Breast epithelium (tissue), 4 donors: Measurements from ENCODE around the gene BCL2L11. TPM values are rescaled to one million over a fixed set of nuclear protein-coding genes. Genes with fewer than 3 reads are reported as not detected.

Experiments used
- DNase-seq, 2 donors: peaks; one replicate each; pipeline ENCODE4 v3.0.0-alpha.2; 2019; ENCODE audit warnings: low spot score in 2 of 2
- H3K27ac ChIP-seq, 2 donors: fragments of 200-600 bp; sonication (generic) in 1 of 2; one replicate each; pipeline ENCODE4 v1.5.1; 2016 to 2019; ENCODE audit warnings: mild to moderate bottlenecking in 1 of 2
- H3K27me3 ChIP-seq, 2 donors: fragments of 200-600 bp; sonication (generic) in 1 of 2; one replicate each; pipeline versions ENCODE4 v1.5.1 to v1.6.0; 2017 to 2019; ENCODE audit warnings: control low read depth in 1 of 2, mild to moderate bottlenecking in 1 of 2
- H3K36me3 ChIP-seq: fragments of 200-600 bp; one replicate; pipeline ENCODE4 v1.5.1; 2019
- H3K4me1 ChIP-seq, 2 donors: fragments of 200-600 bp; sonication (generic); one replicate each; pipeline ENCODE4 v1.5.1; 2016 to 2019; ENCODE audit warnings: control low read depth in 1 of 2
- H3K4me3 ChIP-seq, 3 donors: fragments of 200-600 bp; sonication (generic); 1 replicate in 2 of 3; 2 replicates in 1 of 3; pipeline ENCODE4 v1.5.1; 2016 to 2019; ENCODE audit warnings: mild to moderate bottlenecking in 3 of 3, moderate library complexity in 2 of 3
- H3K9me3 ChIP-seq, 2 donors: fragments of 200-600 bp; sonication (generic) in 1 of 2; one replicate each; pipeline ENCODE4 v1.5.1; 2016 to 2019; ENCODE audit warnings: control low read depth in 1 of 2
- POLR2A ChIP-seq: fragments of 450-650 bp; IDR thresholded peaks from one replicate; pipeline ENCODE4 v1.6.1; 2016; ENCODE audit warnings: antibody characterized with exemption, mild to moderate bottlenecking, moderate library complexity
- POLR2AphosphoS5 ChIP-seq, 3 donors: sonication (generic); formaldehyde crosslinking; IDR thresholded peaks; one replicate each; pipeline ENCODE4 v1.6.1; 2017; ENCODE audit warnings: antibody characterized with exemption in 3 of 3
- intact Hi-C: fragments of 100-400 bp; cut with DNase I; formaldehyde crosslinking; loops from one replicate; pipeline ENCODE4 v1.15.1; 2023; ENCODE audit warnings: low total_unique reads
- total RNA-seq, 3 donors: library from RNA; depleted of rRNA; stranded (reverse); fragments of >200 nt; gene quantifications; one replicate each; pipeline ENCODE4 v1.1.0, GENCODE V29; 2016
- TF ChIP-seq, protein P1 (sequence below), 3 donors: fragments of 450-650 bp; IDR thresholded peaks; one replicate each; pipeline ENCODE4 v1.5.1; 2016 to 2017; ENCODE audit warnings: antibody characterized with exemption in 3 of 3, mild to moderate bottlenecking in 3 of 3, moderate library complexity in 3 of 3

BCL2L11 gene
- total RNA-seq, 3 donors from 2014 or later: 42.6 to 67.3 (median 46.1) TPM

DNA sequence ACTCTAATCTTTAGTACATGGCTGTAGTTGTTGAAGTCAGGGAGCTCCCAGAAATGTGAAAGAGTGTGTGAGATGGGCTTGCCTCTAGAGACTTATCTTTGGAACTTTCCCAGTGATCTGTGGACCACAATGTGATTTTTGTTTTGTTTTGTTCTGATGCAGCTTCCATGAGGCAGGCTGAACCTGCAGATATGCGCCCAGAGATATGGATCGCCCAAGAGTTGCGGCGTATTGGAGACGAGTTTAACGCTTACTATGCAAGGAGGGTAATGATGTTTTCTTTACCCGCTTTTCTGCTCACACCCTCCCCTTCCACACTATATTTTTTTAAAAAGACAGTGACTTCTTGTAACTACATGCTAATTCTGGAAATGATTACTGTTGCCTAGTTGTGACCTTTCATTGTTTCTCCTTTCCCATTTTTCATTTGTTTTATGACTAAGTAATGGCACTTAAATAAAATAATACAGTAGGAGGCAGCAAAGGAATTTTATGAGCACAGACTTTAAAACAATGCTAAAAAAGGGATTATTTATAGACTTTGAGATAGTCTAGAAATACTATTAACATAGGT lies 29.3 kb downstream of the BCL2L11 start:
- no peaks in the 10 kb centered on the region for H3K36me3 ChIP-seq
- H3K4me1 ChIP-seq: no peaks in the 10 kb centered on the region

DNA sequence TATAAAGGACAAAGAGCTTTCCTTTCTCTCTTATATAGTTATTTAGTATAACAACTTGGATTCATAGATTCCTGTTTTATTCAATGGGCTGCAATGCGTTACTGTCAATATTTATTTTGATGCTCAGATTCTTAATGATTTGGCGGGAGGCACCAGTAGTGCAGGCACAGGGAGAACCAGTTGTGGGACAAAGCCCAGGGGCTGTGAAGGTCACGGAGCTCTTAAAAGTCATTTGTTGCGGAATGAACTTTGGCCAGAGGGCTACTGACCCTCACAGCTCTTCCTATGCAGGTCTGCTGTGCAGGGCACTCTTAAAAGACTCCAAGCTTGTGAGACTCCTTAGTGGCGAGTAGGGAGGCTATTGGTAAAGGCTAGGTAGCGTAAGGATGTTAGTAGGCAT lies 34.0 kb downstream of the BCL2L11 start:
- Histone ChIP-seq H3K4me3 (no peak overlapping the region), H3K36me3 (no peaks in the 10 kb centered on the region), H3K27ac (no peak overlapping the region), H3K9me3 (no peaks in the 10 kb centered on the region), H3K27me3 (no peaks in the 10 kb centered on the region), H3K4me1 (peaks cover 0 to 18% of the 10 kb centered on the region in 2 donors)
- no peak for DNase-seq
- TF ChIP-seq, protein P1, sequence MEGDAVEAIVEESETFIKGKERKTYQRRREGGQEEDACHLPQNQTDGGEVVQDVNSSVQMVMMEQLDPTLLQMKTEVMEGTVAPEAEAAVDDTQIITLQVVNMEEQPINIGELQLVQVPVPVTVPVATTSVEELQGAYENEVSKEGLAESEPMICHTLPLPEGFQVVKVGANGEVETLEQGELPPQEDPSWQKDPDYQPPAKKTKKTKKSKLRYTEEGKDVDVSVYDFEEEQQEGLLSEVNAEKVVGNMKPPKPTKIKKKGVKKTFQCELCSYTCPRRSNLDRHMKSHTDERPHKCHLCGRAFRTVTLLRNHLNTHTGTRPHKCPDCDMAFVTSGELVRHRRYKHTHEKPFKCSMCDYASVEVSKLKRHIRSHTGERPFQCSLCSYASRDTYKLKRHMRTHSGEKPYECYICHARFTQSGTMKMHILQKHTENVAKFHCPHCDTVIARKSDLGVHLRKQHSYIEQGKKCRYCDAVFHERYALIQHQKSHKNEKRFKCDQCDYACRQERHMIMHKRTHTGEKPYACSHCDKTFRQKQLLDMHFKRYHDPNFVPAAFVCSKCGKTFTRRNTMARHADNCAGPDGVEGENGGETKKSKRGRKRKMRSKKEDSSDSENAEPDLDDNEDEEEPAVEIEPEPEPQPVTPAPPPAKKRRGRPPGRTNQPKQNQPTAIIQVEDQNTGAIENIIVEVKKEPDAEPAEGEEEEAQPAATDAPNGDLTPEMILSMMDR (IDR thresholded peaks at IDR 0.05): no peak
- TF ChIP-seq POLR2A (no peak), POLR2AphosphoS5 (IDR thresholded peaks at IDR 0.05) (no peak)
- intact Hi-C loops: no loop called here

More for the DNA sequence above, 29.3 kb downstream of the BCL2L11 start:
- intact Hi-C loops: no loop called here
- Histone ChIP-seq H3K9me3 (no peaks in the 10 kb centered on the region), H3K27me3 (no peaks in the 10 kb centered on the region), H3K4me3 (no peak overlapping the region), H3K27ac (no peak overlapping the region)
- no peak for TF ChIP-seq POLR2A
- DNase-seq: no peak

DNA sequence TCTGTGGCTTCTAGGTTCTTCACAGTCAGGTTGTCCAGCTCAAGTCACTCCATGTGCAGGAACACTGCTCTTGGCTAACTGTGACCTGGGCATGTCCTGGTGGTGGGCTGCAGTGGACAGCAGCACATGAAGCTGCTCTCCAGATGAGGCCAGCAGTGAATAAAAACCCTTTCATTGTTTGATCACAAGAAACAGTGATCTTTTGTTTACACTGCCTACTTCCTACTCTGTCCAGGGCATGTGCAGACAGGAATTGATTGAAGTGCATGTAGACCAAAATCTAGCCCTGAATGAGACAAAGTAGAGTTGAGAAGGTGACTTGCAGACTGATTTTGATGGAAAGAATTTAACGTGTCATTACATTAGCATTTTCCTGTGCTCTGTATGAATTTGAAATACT lies 34.9 kb downstream of the BCL2L11 start:
- DNase-seq: no peak
- intact Hi-C loops: no loop called here
- Histone ChIP-seq H3K9me3 (no peaks in the 10 kb centered on the region), H3K27me3 (no peaks in the 10 kb centered on the region), H3K4me3 (no peak overlapping the region), H3K27ac (no peak overlapping the region), H3K36me3 (no peaks in the 10 kb centered on the region), H3K4me1 (peaks cover 0 to 18% of the 10 kb centered on the region in 2 donors)
- TF ChIP-seq POLR2A (no peak), POLR2AphosphoS5 (IDR thresholded peaks at IDR 0.05) (no peak)
- TF ChIP-seq, protein P1 (IDR thresholded peaks at IDR 0.05): no peak

DNA sequence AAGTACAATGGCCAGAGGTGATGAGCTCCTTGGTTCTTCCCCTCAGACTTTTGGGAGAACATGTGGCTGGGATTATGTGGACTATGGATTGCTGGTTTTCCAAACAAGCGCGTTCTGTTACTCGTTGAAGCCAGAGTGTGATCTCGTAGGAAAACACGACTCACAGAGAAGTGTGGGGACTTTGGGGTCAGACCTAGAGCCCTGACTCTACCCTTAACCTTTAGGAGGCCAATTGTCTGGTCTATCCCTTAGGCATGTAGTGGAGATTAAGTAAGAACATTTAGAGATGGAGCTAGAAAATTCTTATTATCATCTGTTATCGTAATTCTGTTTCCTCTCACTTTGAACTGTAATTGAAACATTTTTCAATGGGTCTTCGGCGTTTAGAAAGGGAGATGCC lies 35.8 kb downstream of the BCL2L11 start:
- DNase-seq: no peak

DNA sequence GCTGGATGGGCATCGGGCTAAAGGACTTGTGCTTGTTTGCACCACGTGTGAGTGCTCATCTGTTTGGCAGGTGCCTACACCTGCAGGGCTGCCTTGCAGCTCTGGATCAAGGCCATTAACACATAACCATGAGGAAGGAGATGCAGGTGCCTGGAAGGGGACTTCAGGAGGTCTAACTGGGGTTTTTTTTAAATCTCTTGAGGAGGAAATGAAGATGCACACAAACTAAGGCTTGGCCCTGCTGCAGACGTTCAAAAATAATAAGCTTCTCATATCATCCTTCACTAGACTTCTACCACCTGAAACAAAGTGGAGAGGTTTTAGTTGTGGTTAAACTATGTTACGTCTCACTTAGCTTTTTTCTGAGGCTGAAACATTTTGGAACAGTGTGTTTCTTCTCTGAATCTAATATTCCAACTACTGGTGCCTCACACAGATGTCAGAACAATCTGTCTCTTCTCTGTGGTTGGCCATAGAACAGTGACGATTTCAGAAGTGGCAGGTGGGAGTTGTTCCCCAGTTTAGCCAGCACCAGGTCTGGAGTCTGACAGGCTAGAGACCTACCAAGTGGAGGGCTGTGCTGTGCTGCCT lies 36.5 kb downstream of the BCL2L11 start:
- intact Hi-C loops: no loop called here
- Histone ChIP-seq H3K9me3 (no peaks in the 10 kb centered on the region), H3K4me1 (peaks cover 0 to 18% of the 10 kb centered on the region in 2 donors), H3K36me3 (no peaks in the 10 kb centered on the region), H3K27ac (no peak overlapping the region), H3K27me3 (no peaks in the 10 kb centered on the region), H3K4me3 (no peak overlapping the region)
- DNase-seq: no peak
- TF ChIP-seq POLR2AphosphoS5 (IDR thresholded peaks at IDR 0.05) (no peak), POLR2A (no peak)
- TF ChIP-seq, protein P1 (IDR thresholded peaks at IDR 0.05): no peak

More for the DNA sequence above, 35.8 kb downstream of the BCL2L11 start:
- Histone ChIP-seq H3K27me3 (no peaks in the 10 kb centered on the region), H3K9me3 (no peaks in the 10 kb centered on the region), H3K4me3 (no peak overlapping the region), H3K36me3 (no peaks in the 10 kb centered on the region), H3K4me1 (peaks cover 0 to 18% of the 10 kb centered on the region in 2 donors), H3K27ac (no peak overlapping the region)
- intact Hi-C loops: no loop called here
- TF ChIP-seq POLR2A: no peak
- TF ChIP-seq POLR2AphosphoS5 (IDR thresholded peaks at IDR 0.05): no peak
- TF ChIP-seq, protein P1 (IDR thresholded peaks at IDR 0.05): no peak
